Left ventricle myocardium superior (tissue), 1 donor: ENCODE results near the gene DNAJB13. TPM values are rescaled to one million over a fixed set of nuclear protein-coding genes. Genes with fewer than 3 reads are reported as not detected.
"Not testable (repeated sequence)": the region's sequence is repeated elsewhere in the genome, so short reads cannot be mapped to it uniquely, and the experiment has no call there.

Experiments
- ATAC-seq: fragments of 200-7000 bp; cut with Tn5 transposase; one replicate; pipeline ENCODE4 v1.9.1; 2020; ENCODE audit warnings: mild to moderate bottlenecking, moderate library complexity
- DNase-seq: peaks from one replicate; pipeline ENCODE4 v3.0.0-alpha.2; 2020
- intact Hi-C: fragments of 100-400 bp; cut with micrococcal nuclease; formaldehyde crosslinking; loops from one replicate; pipeline ENCODE4 v1.11.0; 2022
- total RNA-seq: library from RNA; stranded (reverse); fragmentation: NEBNext Ultra II Directional; extraction: Animal tissue kit (Norgen Biotek cat#: 25700); gene quantifications from one replicate; pipeline ENCODE4 v1.2.1, GENCODE V29; 2021
- donor health status: DM: no; HTN: yes; CAD: no; lungs with severe emphysema.

The DNAJB13 gene
- total RNA-seq, 1 donor from 2014 or later = not detected

GRCh38 chr11:73972620-73973449, 22.0 kb downstream of the DNAJB13 start:
- DNase-seq (peak; percentile 30), ATAC-seq (peak; percentile 35)
- intact Hi-C loops = no loop called here

DNA sequence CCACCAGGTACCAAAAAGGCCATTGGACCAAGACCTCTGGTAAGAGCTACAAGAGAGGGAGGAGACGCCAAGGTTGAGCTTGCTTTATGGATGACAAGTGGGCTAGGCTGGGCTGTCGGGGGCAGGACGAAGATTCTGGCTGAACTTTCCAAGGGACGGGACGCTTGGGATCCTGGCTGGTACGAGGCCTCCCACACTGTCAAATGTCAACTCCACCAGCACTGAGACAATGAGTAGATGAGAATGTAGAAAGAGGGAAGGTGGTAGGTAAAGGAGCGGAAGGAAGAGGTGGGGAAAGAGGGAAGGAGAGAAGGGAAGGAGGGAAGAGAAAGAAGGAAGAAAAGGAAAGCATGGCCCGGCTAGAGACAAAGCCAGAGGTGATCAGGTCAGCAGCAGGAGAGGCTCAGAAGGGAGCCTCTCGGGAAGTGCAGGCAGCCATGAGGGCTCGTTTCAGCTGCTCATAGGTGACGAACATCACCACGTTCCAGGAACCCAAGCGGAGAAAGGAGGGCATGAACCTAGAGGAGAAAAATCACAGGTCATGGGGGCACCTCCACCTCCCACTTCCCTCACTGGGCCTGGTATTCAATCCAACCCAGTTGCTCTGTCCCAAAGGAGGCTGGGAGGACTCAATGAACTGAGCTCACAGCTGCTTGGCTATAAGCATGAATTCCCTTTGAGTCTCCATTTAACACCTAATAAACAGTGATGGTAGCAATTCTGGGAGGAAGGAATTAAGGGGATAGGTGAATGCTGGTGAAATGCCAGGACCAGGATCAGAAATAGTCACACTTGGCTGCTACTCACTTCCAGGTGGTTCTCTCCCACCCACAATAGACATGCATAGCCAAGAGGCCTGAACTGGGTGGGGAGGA, 24.0 kb downstream of the DNAJB13 start:
- no peak for DNase-seq

DNA sequence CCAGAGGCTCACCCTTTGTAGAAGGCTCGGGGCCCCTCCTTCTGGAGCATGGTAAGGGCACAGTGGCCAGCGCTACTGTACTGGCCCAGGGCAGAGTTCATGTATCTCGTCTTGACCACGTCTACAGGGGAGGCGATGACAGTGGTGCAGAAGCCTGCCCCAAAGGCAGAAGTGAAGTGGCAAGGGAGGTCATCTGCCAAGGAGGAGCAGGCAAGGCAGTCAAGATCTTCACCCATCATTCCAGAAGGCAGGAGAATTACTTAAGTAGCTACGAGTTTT, 24.6 kb downstream of the DNAJB13 start:
- no peak for DNase-seq
- ATAC-seq = no peak
- intact Hi-C loops = no loop called here

More for the DNA sequence above, 24.0 kb downstream of the DNAJB13 start:
- intact Hi-C loops = no loop called here
- no peak for ATAC-seq

DNA sequence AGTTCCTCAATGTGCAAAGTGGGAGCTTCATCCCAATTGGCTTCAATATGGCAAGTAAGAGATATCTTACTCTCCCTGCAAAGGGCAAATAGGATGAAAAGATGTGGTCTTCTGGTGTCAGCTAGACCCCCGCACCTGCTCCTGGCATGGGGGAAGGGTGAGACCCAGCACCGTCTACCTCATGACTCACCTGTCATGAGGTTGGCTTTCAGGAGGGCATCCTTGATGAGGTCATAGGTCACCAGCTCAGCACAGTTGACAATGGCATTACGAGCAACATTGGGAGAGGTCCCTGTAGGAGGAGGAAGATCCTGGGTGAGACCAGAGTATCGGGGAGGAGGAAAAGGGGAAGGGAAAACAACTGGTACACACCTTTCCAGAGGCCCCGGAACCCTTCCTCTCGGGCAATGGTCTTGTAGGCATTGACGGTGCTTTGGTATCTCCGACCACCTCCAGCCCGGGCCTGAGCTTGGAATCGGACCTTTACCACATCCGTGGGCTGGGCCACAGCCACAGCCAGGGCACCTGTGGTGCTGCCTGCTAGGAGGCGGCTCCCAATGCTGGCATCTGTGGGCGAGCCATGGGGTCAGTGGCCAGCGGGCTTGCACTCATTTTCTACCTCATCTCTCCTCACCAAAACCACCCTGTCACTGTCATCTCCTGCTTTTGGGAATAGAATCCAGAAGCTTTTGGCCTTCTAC, 25.8 kb downstream of the DNAJB13 start:
- peak; percentile 29 for DNase-seq
- ATAC-seq = no peak
- intact Hi-C loops = no loop called here

DNA sequence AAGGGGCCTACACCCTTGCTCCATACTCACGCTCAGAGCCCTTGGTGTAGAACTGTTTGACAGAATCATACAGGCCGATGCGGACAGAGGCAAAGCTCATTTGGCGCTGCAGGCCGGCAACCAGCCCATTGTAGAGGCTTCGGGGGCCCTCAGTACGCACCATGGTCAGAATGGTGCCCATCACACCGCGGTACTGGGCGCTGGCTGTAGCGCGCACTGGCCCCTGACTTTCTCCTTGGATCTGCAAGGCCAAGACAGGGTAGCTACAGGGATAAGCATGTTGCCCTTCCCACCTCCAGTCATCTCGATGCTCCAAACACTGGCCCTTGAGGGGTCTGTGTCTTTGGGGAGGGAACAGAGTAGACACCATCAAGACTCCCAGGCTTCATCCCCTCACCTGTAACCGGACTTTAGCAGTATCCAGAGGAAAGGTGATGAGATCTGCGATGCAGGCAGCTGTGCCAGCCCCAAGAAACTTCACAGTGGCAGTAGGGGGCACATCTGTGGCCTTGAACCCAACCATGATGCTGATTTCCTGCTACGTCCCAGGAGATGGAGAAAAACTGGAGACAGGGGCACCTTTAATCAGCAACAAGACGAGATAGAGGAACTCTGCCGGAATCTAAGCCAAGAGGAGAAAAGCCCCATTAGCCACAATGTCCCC, 27.2 kb downstream of the DNAJB13 start:
- intact Hi-C loops = no loop called here
- DNase-seq (no peak), ATAC-seq (no peak)

DNA sequence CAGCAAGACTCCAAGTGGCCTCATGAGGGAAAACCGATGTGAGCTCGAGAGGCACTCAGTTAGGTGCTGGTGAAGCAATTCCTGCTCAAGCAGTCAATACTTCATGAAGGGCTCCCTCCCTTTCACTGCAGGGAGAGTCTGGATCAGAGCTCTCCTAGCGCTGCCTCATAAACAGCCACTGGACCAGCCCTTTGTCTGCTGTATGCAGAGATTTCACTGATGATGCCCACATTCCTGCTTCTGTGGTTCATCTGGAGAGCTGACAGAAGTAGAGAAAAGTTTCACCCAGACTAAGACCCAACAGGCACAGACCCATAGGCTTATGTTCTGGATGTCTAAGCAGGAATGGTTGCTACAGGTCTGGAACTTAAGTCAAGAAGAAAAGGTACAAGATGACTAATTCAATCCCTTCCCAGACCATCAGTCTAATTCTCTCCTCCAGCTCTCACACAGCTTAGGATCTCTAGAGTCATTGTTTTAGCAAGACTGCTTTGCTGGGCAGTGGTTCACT, 27.8 kb downstream of the DNAJB13 start:
- no peak for ATAC-seq
- intact Hi-C loops = no loop called here
- DNase-seq = no peak

GRCh38 chr11:73980001-73980961, 29.5 kb downstream of the DNAJB13 start:
- DNase-seq (peak; percentile 53), ATAC-seq (no peak)
- intact Hi-C loops = no loop called here

- no peak for ATAC-seq
- DNase-seq = no peak
- intact Hi-C loops = no loop called here
Measured at GRCh38 chr11:73981051-73981805, 30.4 kb downstream of the DNAJB13 start.

GRCh38 chr11:73982595-73982989, 31.8 kb downstream of the DNAJB13 start, which contains the start of gene UCP2:
TSS of gene UCP2 (minus strand) at chr11:73982843. CDS start at chr11:73978378, 4,465 bp downstream.
- ATAC-seq = peak; percentile 93
- peak; percentile 94 for DNase-seq
- intact Hi-C loops = no loop called here

DNA sequence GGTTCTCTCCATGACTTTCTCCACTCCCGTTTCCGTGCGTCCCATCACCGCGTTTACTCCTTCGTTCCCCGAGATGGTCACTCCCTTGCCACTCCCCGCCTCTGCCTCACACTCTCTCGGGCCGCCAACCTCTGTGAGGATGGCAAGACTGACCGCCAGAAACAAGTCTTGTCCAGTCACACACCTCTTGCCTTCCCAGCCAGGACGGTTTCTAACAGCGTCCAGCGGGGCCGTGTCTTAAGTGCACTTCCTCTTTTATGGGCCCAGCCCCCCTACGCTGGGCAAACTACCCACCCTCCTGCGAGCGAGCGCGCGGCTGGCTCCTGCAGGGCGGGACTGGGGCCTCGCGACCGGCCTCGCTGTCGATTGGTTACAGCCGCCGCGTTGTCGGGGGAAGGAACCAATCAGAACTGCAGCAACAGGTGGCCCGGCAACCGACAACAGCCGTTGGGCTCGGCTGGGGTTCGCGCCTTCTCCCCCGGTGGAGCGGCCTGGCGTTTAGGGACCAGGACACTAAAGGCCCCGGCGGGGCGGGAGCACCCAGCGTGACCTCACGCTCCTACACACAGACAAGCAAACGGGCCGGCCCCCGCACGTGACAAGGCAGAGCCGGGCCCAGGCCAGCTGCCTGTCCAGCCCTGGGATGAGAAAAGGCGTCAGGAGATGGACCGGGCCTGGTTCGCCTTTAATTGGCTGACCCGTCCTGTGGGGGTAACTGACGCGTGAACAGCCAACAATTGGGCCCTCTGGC, 32.3 kb downstream of the DNAJB13 start:
- peak; percentile 95 for DNase-seq
- intact Hi-C loops = no loop called here
- peak; percentile 92 for ATAC-seq

DNA sequence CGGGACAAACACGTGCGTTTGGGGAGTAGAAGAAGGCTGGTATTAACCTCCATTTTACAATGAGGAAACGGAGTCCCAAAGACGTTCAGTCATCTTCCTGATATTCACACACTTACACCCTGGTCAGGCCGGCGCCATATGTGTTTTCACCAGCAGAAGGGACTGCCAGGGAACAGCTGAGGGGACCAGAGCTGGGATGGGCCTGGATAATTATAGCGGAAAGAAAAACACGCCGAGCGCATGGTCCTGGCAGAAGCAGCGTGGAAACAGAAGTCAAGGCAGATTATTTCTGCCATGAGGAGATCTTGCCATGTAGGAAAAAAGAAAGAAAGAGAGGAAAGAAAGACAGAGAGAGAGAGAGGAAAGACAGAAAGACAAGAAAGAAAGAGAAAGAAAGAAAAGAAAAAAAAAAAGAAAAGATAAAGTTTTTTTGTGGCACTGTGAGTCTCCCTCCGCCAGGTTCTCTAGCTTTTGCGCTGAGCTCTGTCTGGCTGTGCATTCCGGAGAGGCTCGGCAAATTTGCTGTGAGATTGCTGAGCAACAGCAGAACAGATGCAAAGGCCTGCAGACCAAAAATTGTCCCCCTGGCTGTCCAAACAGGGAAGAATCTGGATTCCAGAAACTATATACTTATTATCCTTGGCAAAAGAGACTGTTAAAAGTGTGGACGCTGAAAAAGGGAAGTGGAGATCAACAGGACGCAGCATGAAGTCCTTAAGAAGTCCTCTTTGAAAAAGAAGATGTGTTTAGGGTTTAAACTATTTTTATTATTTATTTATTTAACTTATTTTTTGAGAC, 33.1 kb downstream of the DNAJB13 start:
- ATAC-seq (peak; percentile 4), DNase-seq (no peak)
- intact Hi-C loops = no loop called here

DNA sequence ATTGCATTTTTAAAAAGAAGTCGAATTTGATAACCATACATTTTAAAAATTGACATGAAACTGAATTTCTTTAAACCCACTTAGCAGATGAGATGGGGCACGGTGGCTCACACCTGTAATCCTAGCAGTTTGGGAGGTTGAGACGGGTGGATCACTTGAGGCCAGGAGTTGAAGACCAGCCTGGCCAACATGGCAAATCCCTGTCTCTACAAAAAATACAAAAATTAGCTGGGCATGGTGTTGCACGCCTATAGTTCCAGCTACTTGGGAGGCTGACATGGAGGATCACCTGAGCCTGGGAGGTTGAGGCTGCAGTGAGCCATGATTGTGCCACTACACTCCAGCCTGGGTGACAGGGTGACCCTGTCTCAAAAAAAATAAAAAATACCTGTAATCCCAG, 34.8 kb downstream of the DNAJB13 start:
- intact Hi-C loops, DNase-seq, ATAC-seq: not testable (repeated sequence)

- no peak for ATAC-seq
- no peak for DNase-seq
- intact Hi-C loops = no loop called here
Measured at GRCh38 chr11:73988227-73988626, 37.4 kb downstream of the DNAJB13 start.

DNA sequence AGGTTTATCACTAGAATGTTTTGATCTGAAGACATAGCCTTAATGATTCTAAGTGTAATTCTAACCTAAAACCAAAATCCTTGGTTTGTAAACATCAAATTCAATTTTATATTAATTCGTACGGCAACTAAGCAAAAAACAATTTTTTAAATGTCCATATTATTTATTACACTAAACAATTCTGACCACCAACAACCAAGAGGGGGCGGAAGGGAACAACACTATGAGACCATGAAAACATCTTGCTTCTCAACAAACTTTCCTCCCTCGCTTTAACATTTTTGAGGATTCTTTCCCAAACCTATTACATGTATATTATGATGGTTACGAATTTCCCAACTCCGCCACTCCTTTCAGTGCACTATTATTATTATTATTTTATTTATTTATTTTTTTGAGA, 38.3 kb downstream of the DNAJB13 start:
- DNase-seq = no peak
- no peak for ATAC-seq
- intact Hi-C loops = no loop called here

- no peak for DNase-seq
- intact Hi-C loops = no loop called here
- no peak for ATAC-seq
Measured at GRCh38 chr11:73990730-73991129, 39.9 kb downstream of the DNAJB13 start.

DNA sequence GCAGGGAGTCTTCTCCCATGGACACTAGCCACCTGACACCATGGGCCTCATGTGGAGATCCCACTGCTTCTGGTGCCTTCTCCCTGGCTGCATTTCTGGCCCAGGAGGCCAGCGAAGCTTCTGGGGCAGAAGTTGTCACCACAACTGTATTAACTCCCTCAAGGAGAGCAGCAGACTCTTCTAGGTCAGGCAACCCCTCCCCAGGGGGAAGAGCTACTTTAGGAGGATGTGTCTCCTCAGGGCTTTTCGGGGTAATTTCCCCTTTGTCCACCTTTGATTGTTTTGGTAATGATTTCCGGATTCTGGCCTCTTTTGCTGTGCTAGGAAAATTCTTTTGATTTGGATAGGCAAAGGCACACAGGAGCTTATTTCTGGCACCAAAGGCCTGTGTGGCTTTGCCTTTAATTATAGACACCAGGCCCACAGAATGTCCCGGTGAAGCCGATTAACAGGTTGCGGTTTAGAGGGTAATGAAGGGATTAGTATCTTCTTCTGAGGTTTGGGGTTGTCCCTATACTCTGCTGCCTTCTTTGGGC, 40.7 kb downstream of the DNAJB13 start:
- ATAC-seq (no peak), DNase-seq (no peak)
- intact Hi-C loops = no loop called here
